Nephron progenitor cell (in vitro differentiated cells): Measurements from ENCODE around the gene CRYGC.
"Not testable (repeated sequence)": the region's sequence is repeated elsewhere in the genome, so short reads cannot be mapped to it uniquely, and the experiment has no call there.

Experiments
- DNase-seq: peaks from one replicate; pipeline ENCODE4 v3.0.0; 2021
- H3K27ac Mint-ChIP-seq: 2 replicates; pipeline ENCODE4 v1.8.0; 2021; ENCODE audit warnings: mild to moderate bottlenecking, moderate library complexity, mixed read lengths
- H3K27me3 Mint-ChIP-seq: 2 replicates; pipeline ENCODE4 v1.8.0; 2021; ENCODE audit warnings: mild to moderate bottlenecking, low read depth, mixed read lengths; ENCODE audit not compliant: poor library complexity
- H3K36me3 Mint-ChIP-seq: 2 replicates; pipeline ENCODE4 v1.8.0; 2021; ENCODE audit warnings: low read depth, mixed read lengths
- H3K4me1 Mint-ChIP-seq: 2 replicates; pipeline ENCODE4 v1.8.0; 2021; ENCODE audit warnings: mixed read lengths
- H3K4me3 Mint-ChIP-seq: 2 replicates; pipeline ENCODE4 v1.8.0; 2021; ENCODE audit warnings: mild to moderate bottlenecking, moderate library complexity, mixed read lengths
- H3K9me3 Mint-ChIP-seq: 2 replicates; pipeline ENCODE4 v1.8.0; 2021; ENCODE audit warnings: mild to moderate bottlenecking, moderate library complexity, mixed read lengths
- TF ChIP-seq, protein P1 (sequence below): fragments of 200-600 bp; sonication (generic); IDR thresholded peaks from 2 replicates; pipeline ENCODE4 v1.5.0; 2021; ENCODE audit warnings: antibody characterized with exemption

CRYGC gene

DNA sequence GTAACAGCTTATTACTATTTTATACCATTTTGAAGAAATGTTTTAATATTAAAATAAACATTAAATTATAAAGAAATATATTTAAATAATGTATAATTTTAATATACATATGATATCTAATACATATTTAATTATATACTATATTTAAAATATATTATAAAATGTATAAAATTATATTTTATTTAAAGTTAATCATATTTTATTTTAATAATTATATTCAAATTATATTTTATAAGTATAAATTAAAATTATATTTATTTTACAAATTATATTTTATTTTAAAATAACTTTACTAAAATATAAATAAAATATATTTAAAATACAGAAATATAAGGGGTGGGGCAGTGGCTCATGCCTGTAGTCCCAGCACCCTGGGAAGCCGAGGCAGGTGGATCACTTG is 7.4 kb downstream of the CRYGC start:
- no peaks in the 10 kb centered on the region for H3K27me3 Mint-ChIP-seq
- H3K4me3 Mint-ChIP-seq: no peak overlapping the region
- DNase-seq: no peak
- H3K36me3 Mint-ChIP-seq: no peaks in the 10 kb centered on the region
- H3K27ac Mint-ChIP-seq: no peak overlapping the region
- peaks cover 7% of the 10 kb centered on the region for H3K9me3 Mint-ChIP-seq
- no peaks in the 10 kb centered on the region for H3K4me1 Mint-ChIP-seq
- TF ChIP-seq, protein P1, sequence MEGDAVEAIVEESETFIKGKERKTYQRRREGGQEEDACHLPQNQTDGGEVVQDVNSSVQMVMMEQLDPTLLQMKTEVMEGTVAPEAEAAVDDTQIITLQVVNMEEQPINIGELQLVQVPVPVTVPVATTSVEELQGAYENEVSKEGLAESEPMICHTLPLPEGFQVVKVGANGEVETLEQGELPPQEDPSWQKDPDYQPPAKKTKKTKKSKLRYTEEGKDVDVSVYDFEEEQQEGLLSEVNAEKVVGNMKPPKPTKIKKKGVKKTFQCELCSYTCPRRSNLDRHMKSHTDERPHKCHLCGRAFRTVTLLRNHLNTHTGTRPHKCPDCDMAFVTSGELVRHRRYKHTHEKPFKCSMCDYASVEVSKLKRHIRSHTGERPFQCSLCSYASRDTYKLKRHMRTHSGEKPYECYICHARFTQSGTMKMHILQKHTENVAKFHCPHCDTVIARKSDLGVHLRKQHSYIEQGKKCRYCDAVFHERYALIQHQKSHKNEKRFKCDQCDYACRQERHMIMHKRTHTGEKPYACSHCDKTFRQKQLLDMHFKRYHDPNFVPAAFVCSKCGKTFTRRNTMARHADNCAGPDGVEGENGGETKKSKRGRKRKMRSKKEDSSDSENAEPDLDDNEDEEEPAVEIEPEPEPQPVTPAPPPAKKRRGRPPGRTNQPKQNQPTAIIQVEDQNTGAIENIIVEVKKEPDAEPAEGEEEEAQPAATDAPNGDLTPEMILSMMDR: no peak

DNA sequence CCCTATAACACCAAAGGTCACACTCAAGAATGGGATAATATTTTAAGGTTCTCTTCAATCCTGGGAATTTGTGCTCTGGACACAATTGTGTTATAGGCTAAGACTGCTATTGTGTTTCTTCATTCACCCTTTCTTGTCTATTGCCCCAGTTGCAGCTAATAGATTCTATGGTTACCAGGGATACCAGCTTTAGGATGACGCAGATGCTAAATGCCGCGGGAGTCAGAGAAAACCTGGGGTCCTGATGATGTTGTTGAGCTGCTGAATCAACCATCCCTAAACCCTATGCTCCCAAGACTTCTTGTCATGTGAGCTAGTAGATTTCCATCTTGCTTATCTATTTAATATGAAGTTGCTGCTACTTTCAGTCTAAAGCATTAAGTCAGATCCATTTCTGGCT is 10.7 kb downstream of the CRYGC start:
- H3K9me3 Mint-ChIP-seq: peaks cover 10% of the 10 kb centered on the region
- no peaks in the 10 kb centered on the region for H3K4me1 Mint-ChIP-seq
- no peak for DNase-seq
- no peaks in the 10 kb centered on the region for H3K27me3 Mint-ChIP-seq
- TF ChIP-seq, protein P1: no peak
- H3K36me3 Mint-ChIP-seq: no peaks in the 10 kb centered on the region
- no peak overlapping the region for H3K4me3 Mint-ChIP-seq
- no peak overlapping the region for H3K27ac Mint-ChIP-seq

DNA sequence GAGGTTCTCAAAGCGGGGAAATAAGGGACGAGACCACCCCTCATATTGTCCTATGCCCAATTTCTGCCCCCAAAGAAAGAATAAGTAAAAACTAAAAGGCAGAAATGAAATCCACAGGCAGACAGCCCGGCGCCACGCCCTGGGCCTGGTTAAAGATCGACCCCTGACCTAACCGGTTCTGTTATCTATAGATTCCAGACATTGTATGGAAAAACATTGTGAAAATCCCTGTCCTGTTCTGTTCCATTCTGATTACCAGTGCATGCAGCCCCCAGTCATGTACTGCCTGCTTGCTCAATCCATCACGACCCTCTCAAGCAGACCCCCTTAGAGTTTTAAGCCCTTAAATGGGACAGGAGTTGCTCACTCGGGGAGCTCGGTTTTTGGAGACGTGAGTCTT is 12.2 kb downstream of the CRYGC start:
- not testable (repeated sequence) for H3K36me3 Mint-ChIP-seq, DNase-seq, H3K4me3 Mint-ChIP-seq, H3K27ac Mint-ChIP-seq, H3K9me3 Mint-ChIP-seq
- Mint-ChIP-seq H3K27me3 (peaks cover 13% of the 10 kb centered on the region), H3K4me1 (peaks cover 14% of the 10 kb centered on the region)

DNA sequence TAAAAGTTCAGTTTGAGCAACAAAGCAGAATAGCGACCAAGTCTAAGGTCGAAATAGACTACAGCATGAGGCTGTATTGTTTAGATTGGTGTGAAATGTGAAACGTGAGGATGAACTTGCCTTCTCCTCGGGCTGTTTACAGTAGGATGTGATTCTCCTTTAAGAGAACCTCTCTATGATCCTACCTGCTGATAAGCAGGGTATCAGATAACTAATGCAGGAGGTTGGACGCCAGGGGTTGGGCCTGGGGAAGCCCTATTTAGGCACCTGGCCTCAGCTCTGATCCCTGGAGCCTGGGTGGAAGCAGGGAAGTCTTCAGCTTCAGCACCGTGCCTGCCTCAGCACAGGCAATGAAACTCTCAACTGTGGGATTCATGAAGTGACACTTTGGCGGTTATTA is 16.7 kb downstream of the CRYGC start:
- DNase-seq: peak; percentile 9
- TF ChIP-seq, protein P1: no peak
- peaks cover 27% of the 10 kb centered on the region for H3K27me3 Mint-ChIP-seq
- peaks cover 14% of the 10 kb centered on the region for H3K9me3 Mint-ChIP-seq
- no peak overlapping the region for H3K27ac Mint-ChIP-seq
- no peaks in the 10 kb centered on the region for H3K36me3 Mint-ChIP-seq
- peaks cover 19% of the 10 kb centered on the region for H3K4me1 Mint-ChIP-seq
- peak overlapping the region; percentile 71 for H3K4me3 Mint-ChIP-seq

DNA sequence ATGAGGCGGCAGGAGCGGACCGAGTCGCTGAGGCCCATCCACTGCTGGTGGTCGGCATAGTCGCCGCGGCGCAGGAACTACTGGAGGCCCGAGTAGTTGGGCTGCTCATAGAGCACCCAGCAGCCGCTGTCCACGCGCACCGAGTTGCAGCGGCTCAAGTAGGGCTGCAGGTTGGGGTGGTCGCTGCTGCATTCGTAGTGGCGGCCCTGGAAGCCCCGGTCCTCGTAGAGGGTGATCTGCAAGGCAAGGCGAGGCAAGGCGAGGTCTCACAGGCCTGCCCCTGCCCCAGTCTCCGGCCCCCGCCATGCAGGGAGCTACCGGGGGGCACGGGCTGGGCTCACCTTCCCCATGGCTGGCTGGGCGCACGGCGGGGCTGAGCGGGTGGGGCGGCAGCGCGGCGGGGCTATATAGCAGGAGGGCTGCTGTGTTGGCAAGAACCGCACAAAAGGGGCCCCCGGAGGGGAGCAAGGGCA is 17.3 kb downstream of the CRYGC start:
- not testable (repeated sequence) for H3K27ac Mint-ChIP-seq, H3K9me3 Mint-ChIP-seq, H3K36me3 Mint-ChIP-seq
- Mint-ChIP-seq H3K4me1 (peaks cover 19% of the 10 kb centered on the region), H3K27me3 (peaks cover 27% of the 10 kb centered on the region), H3K4me3 (peak overlapping the region; percentile 71)
- DNase-seq: peak; percentile 33

DNA sequence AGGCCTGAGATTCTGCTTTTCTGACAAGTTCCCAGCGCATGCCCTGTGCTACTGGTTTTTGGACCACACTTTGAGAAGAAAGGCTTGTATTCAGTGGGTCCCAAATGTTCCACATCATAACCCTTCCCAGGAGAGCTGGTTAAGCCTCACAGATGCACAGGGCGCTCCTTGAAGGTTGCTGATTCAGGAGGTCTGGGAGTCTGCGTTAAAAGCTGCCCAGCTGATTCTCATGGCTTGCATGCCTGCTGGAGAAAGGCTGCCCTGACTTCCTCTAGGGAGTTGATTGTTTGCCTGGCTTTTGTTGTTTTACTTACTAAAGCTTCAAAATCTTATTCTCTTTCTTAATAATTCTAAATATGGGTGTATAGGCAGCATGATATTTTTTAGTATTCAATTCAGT is 26.0 kb downstream of the CRYGC start:
- H3K27me3 Mint-ChIP-seq: peaks cover 4% of the 10 kb centered on the region
- H3K9me3 Mint-ChIP-seq: peaks cover 5% of the 10 kb centered on the region
- no peaks in the 10 kb centered on the region for H3K4me1 Mint-ChIP-seq
- H3K27ac Mint-ChIP-seq: no peak overlapping the region
- DNase-seq: no peak
- H3K36me3 Mint-ChIP-seq: no peaks in the 10 kb centered on the region
- TF ChIP-seq, protein P1: no peak
- no peak overlapping the region for H3K4me3 Mint-ChIP-seq

DNA sequence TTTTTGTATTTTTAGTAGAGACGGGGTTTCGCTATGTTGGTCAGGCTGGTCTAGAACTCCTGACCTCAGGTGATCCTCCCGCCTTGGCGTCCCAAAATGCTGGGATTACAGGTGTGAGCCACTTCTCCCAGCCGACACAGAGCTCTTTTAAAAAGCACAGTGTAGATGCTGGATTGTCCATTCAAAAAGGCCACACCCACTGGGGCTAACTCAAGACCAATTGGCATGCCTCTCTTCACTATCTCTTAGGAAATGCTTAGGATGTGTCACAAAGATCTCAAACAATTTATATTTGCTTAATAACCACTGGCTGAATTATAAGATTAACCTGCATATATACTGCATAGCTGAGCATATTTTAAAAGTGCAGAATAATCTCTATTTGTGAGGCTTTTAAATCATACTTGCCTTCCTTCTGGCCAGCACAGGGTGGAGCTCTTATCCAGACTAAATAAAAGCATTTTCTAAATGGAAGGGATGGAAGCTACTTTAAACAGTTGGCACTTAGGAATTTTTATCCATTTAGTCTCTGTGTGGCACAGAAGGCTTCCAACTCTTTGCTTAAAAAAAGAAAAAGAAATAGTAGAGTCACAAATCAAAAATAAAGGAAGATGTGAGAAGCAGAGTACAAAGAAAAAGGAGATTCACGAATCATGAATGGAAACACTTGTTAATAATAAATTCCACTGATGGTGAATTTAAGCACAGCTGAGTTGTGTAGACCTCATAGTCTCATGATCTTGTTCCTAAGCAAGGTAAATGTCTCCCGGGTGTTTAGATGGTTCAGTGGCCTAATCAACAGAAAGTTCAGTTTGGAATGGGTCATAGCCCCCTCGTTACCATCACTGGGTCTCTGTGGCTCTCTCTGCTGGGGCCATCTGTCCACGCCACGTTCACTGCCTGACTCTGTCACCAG is 27.7 kb downstream of the CRYGC start:
- Mint-ChIP-seq H3K9me3 (peaks cover 5% of the 10 kb centered on the region), H3K36me3 (no peaks in the 10 kb centered on the region), H3K4me3 (no peak overlapping the region), H3K27ac (no peak overlapping the region), H3K4me1 (no peaks in the 10 kb centered on the region), H3K27me3 (peaks cover 9% of the 10 kb centered on the region)
- DNase-seq: no peak
- TF ChIP-seq, protein P1: peak; percentile 13
